ENCODE results near the gene MLXIP. TPM values are rescaled to one million over a fixed set of nuclear protein-coding genes. Genes with fewer than 3 reads are reported as not detected.

MLXIP gene
- total and polyA plus RNA-seq, 9 of the 15 experiments (the other 6 are each of a cell fraction or from before 2014, with no cell fraction given) = 2.2 to 66.3 (median 18.1) TPM

DNA sequence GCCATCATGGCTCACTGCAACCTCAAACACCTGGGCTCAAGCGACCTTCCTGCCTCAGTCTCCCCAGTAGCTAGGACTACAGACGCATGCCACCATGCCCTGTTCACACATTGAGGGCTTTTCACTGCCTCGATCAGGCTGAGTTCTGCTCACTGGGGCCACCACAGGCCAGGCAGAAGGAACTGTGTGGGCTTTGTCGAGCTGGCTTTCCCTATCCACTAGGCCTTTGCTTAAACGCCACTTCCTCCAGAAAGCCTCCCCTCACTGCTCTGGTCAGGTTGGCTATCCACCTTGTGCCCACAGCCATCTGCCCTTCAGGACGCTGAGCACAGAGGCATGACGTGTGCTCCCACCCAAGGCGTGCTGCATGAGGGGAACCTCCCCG, 45.2 kb downstream of the MLXIP start:
- ATAC-seq (no peak), FAIRE-seq (no peak), DNase-seq (ENCODE audit: extremely low read depth in 1 of 4, low spot score in 3 of 4) (no peak)
- CTCF ChIA-PET (ENCODE audit: low intra/inter-chr PET ratio) = interaction anchor here (1.2 to 4.1 kb wide), 3 partner anchors 60 to 329 kb away, joined by 3 to 76 read pairs (median 13); partner anchors contain the start of gene RHOF
- no TSS peak for BruUV-seq (replicated peaks)
- Histone ChIP-seq H3K4me2 (ENCODE audit: insufficient read depth, low read length) (peak overlapping the region; percentile 50; the same call in 1 of the 2 replicates), H3K9me1 (ENCODE audit: control insufficient read depth, insufficient read depth, low read length) (peaks cover 17% of the 10 kb centered on the region), H3K27me3 (ENCODE audit: control insufficient read depth in 2 of 2, insufficient read depth in 2 of 2, low read length in 2 of 2) (no peaks in the 10 kb centered on the region), H3K4me3 (no peak overlapping the region), H3K9me3 (replicated peaks; ENCODE audit: control insufficient read depth, insufficient read depth, low read depth, low read length) (no peaks in the 10 kb centered on the region), H4K20me1 (replicated peaks; ENCODE audit: control insufficient read depth, insufficient read depth, low read length) (peaks cover 45% of the 10 kb centered on the region), H2AFZ (ENCODE audit: low read depth, low read length) (no peak overlapping the region), H3K36me3 (ENCODE audit: control insufficient read depth, insufficient read depth, low read length) (peaks cover 47% of the 10 kb centered on the region; the same call in 2 of the 3 replicates), H3K27ac (ENCODE audit: extremely low read depth, low read depth, low read length) (peak overlapping the region; percentile 59; the same call in 2 of the 3 replicates), H3K79me2 (ENCODE audit: control insufficient read depth, insufficient read depth, low read length) (peaks cover 80% of the 10 kb centered on the region), H3K9ac (ENCODE audit: insufficient read depth in 1 of 2, low read depth in 2 of 2, low read length in 2 of 2) (peak overlapping the region; percentile 9 to 39; a peak in 3 of 4 replicates), H3K4me1 (replicated peaks in 1 of 2; ENCODE audit: control insufficient read depth in 2 of 2, insufficient read depth in 2 of 2, low read length in 2 of 2) (peaks cover 9 to 19% of the 10 kb centered on the region in 2 experiments; a peak in 4 of 5 replicates)
- 73% methylated on average over 5 of the region's 9 CpGs for WGBS (ENCODE audit: insufficient coverage, low coverage, missing lambda C conversion rate)
- in situ Hi-C loops (cut with MboI) (loop anchor here (5.0 kb wide), 1 partner anchor 66 kb away; no protein-coding TSS in a partner anchor), intact Hi-C loops (cut with micrococcal nuclease) (loop anchor here (1.0 to 2.0 kb wide), 4 partner anchors 41 to 69 kb away; no protein-coding TSS in a partner anchor)
- POLR2A ChIA-PET = interaction anchor here (0.6 to 1.4 kb wide), 5 partner anchors 9 to 1680 kb away, joined by 3 to 4 read pairs (median 3); partner anchors contain the start of gene B3GNT4
- TF ChIP-seq ZFP1 (CRISPR knock-in tag; IDR thresholded peaks at IDR 0.05) (no peak), SUPT5H (IDR thresholded peaks at IDR 0.05) (0 out of 2 replicates have a peak, but pooled peaks have one; percentile 16), MECOM (CRISPR knock-in tag; IDR thresholded peaks at IDR 0.05) (no peak), NFXL1 (CRISPR knock-in tag; IDR thresholded peaks at IDR 0.05) (no peak)
- TF ChIP-seq, protein P1, sequence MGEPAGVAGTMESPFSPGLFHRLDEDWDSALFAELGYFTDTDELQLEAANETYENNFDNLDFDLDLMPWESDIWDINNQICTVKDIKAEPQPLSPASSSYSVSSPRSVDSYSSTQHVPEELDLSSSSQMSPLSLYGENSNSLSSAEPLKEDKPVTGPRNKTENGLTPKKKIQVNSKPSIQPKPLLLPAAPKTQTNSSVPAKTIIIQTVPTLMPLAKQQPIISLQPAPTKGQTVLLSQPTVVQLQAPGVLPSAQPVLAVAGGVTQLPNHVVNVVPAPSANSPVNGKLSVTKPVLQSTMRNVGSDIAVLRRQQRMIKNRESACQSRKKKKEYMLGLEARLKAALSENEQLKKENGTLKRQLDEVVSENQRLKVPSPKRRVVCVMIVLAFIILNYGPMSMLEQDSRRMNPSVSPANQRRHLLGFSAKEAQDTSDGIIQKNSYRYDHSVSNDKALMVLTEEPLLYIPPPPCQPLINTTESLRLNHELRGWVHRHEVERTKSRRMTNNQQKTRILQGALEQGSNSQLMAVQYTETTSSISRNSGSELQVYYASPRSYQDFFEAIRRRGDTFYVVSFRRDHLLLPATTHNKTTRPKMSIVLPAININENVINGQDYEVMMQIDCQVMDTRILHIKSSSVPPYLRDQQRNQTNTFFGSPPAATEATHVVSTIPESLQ (CRISPR knock-in tag; IDR thresholded peaks at IDR 0.05) = no peak
- TF ChIP-seq, protein P2, sequence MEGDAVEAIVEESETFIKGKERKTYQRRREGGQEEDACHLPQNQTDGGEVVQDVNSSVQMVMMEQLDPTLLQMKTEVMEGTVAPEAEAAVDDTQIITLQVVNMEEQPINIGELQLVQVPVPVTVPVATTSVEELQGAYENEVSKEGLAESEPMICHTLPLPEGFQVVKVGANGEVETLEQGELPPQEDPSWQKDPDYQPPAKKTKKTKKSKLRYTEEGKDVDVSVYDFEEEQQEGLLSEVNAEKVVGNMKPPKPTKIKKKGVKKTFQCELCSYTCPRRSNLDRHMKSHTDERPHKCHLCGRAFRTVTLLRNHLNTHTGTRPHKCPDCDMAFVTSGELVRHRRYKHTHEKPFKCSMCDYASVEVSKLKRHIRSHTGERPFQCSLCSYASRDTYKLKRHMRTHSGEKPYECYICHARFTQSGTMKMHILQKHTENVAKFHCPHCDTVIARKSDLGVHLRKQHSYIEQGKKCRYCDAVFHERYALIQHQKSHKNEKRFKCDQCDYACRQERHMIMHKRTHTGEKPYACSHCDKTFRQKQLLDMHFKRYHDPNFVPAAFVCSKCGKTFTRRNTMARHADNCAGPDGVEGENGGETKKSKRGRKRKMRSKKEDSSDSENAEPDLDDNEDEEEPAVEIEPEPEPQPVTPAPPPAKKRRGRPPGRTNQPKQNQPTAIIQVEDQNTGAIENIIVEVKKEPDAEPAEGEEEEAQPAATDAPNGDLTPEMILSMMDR (IDR thresholded peaks at IDR 0.05 in 2 of 3, conservative IDR thresholded peaks at IDR 0.05 in 1 of 3; ENCODE audit: insufficient read depth in 2 of 3, low read depth in 1 of 3, low read length in 3 of 3) = no peak

Measured in K562 (cell line).